ENCODE measurements around the gene PRAMEF12. TPM values are rescaled to one million over a fixed set of nuclear protein-coding genes. Genes with fewer than 3 reads are reported as not detected.
"Not testable (repeated sequence)": the region's sequence is repeated elsewhere in the genome, so short reads cannot be mapped to it uniquely, and the experiment has no call there.

PRAMEF12 gene
- total RNA-seq, 4 donors from 2014 or later: not detected

- no peak for TF ChIP-seq CTCF (IDR thresholded peaks at IDR 0.05; ENCODE audit: low read depth)
Observed at GRCh38 chr1:12778907-12779306, 5.4 kb downstream of the PRAMEF12 start.

GRCh38 chr1:12791097-12791496 is 17.6 kb downstream of the PRAMEF12 start, which contains the start of gene PRAMEF1:
PRAMEF1 (plus strand) TSS chr1:12791397; CDS start chr1:12793228, 1,831 bp downstream.
- not testable (repeated sequence) for TF ChIP-seq CTCF (IDR thresholded peaks at IDR 0.05; ENCODE audit: low read depth)

- TF ChIP-seq CTCF (IDR thresholded peaks at IDR 0.05; ENCODE audit: low read depth): no peak
Observed at GRCh38 chr1:12798911-12799310, 25.4 kb downstream of the PRAMEF12 start.

- TF ChIP-seq CTCF (IDR thresholded peaks at IDR 0.05; ENCODE audit: low read depth): no peak
Observed at GRCh38 chr1:12799730-12800129, 26.2 kb downstream of the PRAMEF12 start.

GRCh38 chr1:12809933-12810332 is 36.4 kb downstream of the PRAMEF12 start:
- no peak for TF ChIP-seq CTCF (IDR thresholded peaks at IDR 0.05; ENCODE audit: low read depth)

- no peak for TF ChIP-seq CTCF (IDR thresholded peaks at IDR 0.05; ENCODE audit: low read depth)
Observed at GRCh38 chr1:12810691-12811408, 37.3 kb downstream of the PRAMEF12 start.

GRCh38 chr1:12811409-12811784 is 37.9 kb downstream of the PRAMEF12 start:
- no peak for TF ChIP-seq CTCF (IDR thresholded peaks at IDR 0.05; ENCODE audit: low read depth)

Other genes starting within 250 kb of the PRAMEF12 start
- 100 to 1,000 TPM; 147 to 406 (median 256) TPM for gene DHRS3, start 155.5 kb upstream of the PRAMEF12 start, total RNA-seq
- not detected for gene AADACL4, start 129.7 kb upstream of the PRAMEF12 start, total RNA-seq
- gene AADACL3, start 57.6 kb upstream of the PRAMEF12 start, total RNA-seq: under 1 TPM in 2 of 4 donors, not detected in 2; 0.16 to 0.19 TPM
- gene CFAP107, start 27.5 kb upstream of the PRAMEF12 start, total RNA-seq: not detected
- gene PRAMEF1, start 17.7 kb downstream of the PRAMEF12 start, total RNA-seq: not detected
- not detected for gene PRAMEF11, start 57.7 kb downstream of the PRAMEF12 start, total RNA-seq
- gene HNRNPCL1, start 75.0 kb downstream of the PRAMEF12 start, total RNA-seq: not detected
- not detected for gene PRAMEF2, start 83.3 kb downstream of the PRAMEF12 start, total RNA-seq
- gene PRAMEF4, start 112.5 kb downstream of the PRAMEF12 start, total RNA-seq: not detected
- gene PRAMEF10, start 124.5 kb downstream of the PRAMEF12 start, total RNA-seq: not detected
- not detected for gene PRAMEF7, start 142.9 kb downstream of the PRAMEF12 start, total RNA-seq
- not detected for gene PRAMEF6, start 173.8 kb downstream of the PRAMEF12 start, total RNA-seq